ENCODE measurements around the gene EP400.

The EP400 gene

GRCh38 chr12:132118876-132119275 is 169.1 kb downstream of the EP400 start:
- no peak for DNase-seq (ENCODE audit: low read depth)
- H3K4me3 ChIP-seq (ENCODE audit: low read depth, low read length), result no peak overlapping the region
- TF ChIP-seq, protein P1, sequence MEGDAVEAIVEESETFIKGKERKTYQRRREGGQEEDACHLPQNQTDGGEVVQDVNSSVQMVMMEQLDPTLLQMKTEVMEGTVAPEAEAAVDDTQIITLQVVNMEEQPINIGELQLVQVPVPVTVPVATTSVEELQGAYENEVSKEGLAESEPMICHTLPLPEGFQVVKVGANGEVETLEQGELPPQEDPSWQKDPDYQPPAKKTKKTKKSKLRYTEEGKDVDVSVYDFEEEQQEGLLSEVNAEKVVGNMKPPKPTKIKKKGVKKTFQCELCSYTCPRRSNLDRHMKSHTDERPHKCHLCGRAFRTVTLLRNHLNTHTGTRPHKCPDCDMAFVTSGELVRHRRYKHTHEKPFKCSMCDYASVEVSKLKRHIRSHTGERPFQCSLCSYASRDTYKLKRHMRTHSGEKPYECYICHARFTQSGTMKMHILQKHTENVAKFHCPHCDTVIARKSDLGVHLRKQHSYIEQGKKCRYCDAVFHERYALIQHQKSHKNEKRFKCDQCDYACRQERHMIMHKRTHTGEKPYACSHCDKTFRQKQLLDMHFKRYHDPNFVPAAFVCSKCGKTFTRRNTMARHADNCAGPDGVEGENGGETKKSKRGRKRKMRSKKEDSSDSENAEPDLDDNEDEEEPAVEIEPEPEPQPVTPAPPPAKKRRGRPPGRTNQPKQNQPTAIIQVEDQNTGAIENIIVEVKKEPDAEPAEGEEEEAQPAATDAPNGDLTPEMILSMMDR (IDR thresholded peaks at IDR 0.05; ENCODE audit: control insufficient read depth, extremely low read depth, insufficient read depth), result no peak

- no peak for DNase-seq (ENCODE audit: low read depth)
- no peak overlapping the region for H3K4me3 ChIP-seq (ENCODE audit: low read depth, low read length)
- TF ChIP-seq, protein P1 (IDR thresholded peaks at IDR 0.05; ENCODE audit: control insufficient read depth, extremely low read depth, insufficient read depth), result no peak
These were observed 171.5 kb downstream of the EP400 start for GRCh38 chr12:132121283-132121682.

- TF ChIP-seq, protein P1 (IDR thresholded peaks at IDR 0.05; ENCODE audit: control insufficient read depth, extremely low read depth, insufficient read depth), result no peak
- H3K4me3 ChIP-seq (ENCODE audit: low read depth, low read length), result no peak overlapping the region
- no peak for DNase-seq (ENCODE audit: low read depth)
These were observed 174.4 kb downstream of the EP400 start for GRCh38 chr12:132123970-132124765.

DNA sequence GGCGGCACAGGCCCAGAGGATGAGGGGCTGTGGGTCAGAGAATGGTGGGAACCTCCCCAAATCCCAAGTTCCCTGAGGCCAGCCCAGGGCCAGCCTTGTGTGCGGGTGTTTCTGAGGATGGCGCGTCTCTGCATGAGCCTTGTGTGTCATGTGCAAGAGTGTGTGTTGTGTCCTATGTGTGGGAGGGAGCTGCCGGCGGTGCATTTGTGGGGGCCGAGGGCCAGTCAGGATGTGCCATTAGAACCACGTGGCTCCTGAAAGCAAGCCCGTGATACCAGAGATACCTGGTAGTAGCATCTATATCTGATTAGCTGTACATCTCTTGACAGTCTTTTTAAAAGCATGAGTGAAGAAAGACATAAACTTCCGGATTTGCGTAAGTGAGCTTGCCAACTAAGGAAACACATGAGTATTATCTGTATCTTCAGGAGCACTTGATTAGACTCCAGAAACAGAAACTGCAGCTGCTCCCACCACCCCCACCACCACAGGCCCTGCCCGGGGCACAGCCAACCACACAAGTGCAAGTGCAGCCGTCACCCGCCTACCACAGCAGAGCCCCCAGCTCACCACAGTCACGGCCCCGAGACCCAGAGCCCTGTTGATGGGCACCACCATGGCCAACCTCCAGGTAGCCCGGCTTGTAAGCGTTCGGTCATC is 175.2 kb downstream of the EP400 start:
- H3K4me3 ChIP-seq (ENCODE audit: low read depth, low read length), result no peak overlapping the region
- no peak for DNase-seq (ENCODE audit: low read depth)
- TF ChIP-seq, protein P1 (IDR thresholded peaks at IDR 0.05; ENCODE audit: control insufficient read depth, extremely low read depth, insufficient read depth), result no peak

DNA sequence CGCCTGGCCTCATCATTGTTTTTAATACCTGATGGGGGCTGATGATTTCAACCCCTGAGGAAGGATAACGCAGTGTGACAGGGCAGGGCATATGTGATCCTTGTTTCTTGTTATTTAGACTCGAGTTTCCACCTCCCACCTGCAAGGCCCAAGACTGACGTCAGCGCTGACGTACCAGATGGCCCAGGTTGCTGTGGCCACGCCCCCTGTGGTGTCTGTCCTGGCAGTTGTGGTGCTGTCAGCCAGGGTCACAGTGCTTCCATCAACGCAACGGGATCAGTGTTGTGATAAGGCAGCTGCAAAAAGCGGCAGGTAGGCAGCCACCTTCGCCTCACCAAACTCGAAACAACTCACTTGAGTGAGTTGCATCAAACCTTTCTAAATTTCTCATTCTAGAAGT is 176.0 kb downstream of the EP400 start:
- H3K4me3 ChIP-seq (ENCODE audit: low read depth, low read length), result no peak overlapping the region
- no peak for DNase-seq (ENCODE audit: low read depth)
- TF ChIP-seq, protein P1 (IDR thresholded peaks at IDR 0.05; ENCODE audit: control insufficient read depth, extremely low read depth, insufficient read depth), result no peak

- no peak for DNase-seq (ENCODE audit: low read depth)
- H3K4me3 ChIP-seq (ENCODE audit: low read depth, low read length), result no peak overlapping the region
- TF ChIP-seq, protein P1 (IDR thresholded peaks at IDR 0.05; ENCODE audit: control insufficient read depth, extremely low read depth, insufficient read depth), result no peak
These were observed 177.3 kb downstream of the EP400 start for GRCh38 chr12:132127041-132127440.

Measured in LNCaP clone FGC (cell line).